SIG-M5 treated with dmso at 0.1 percent for 504 hours (cell line): ENCODE measurements around the gene MARCHF3.
A peak's percentile ranks its signal among the peaks of the same experiment; 100 is the strongest.
"Not testable (repeated sequence)": the region's sequence is repeated elsewhere in the genome, so short reads cannot be mapped to it uniquely, and the experiment has no call there.

Source experiments
- DNase-seq: peaks from one replicate; lab custom pipeline; 2025; ENCODE audit not compliant: unreplicated experiment; lab: John Stamatoyannopoulos, UW

MARCHF3 gene

GRCh38 chr5:127030259-127031146 lies at the start of gene MARCHF3:
Gene MARCHF3 (minus strand): TSS chr5:127030558. CDS start chr5:126918171, 112,387 bp downstream.
- DNase-seq = peak; percentile 94

GRCh38 chr5:127079994-127080491 lies 49.7 kb upstream of the MARCHF3 start:
- peak; percentile 83 for DNase-seq

GRCh38 chr5:127077366-127077765 lies 47.0 kb upstream of the MARCHF3 start:
- no peak for DNase-seq

- no peak for DNase-seq
Observed at GRCh38 chr5:127076315-127077129, 46.2 kb upstream of the MARCHF3 start.

- DNase-seq = no peak
Observed at GRCh38 chr5:127074466-127074865, 44.1 kb upstream of the MARCHF3 start.

GRCh38 chr5:127072861-127073846 lies 42.8 kb upstream of the MARCHF3 start, which contains the start of gene C5orf63:
Gene C5orf63 (minus strand): TSS chr5:127073502. CDS start chr5:127058995, 14,507 bp downstream.
- DNase-seq = peak; percentile 53

- DNase-seq = no peak
Observed at GRCh38 chr5:127070243-127070642, 39.9 kb upstream of the MARCHF3 start.

GRCh38 chr5:127068493-127069214 lies 38.3 kb upstream of the MARCHF3 start:
- DNase-seq = no peak

- no peak for DNase-seq
Observed at GRCh38 chr5:127066721-127067120, 36.4 kb upstream of the MARCHF3 start.

- no peak for DNase-seq
Observed at GRCh38 chr5:127064253-127064840, 34.0 kb upstream of the MARCHF3 start.

- no peak for DNase-seq
Observed at GRCh38 chr5:127063257-127063913, 33.0 kb upstream of the MARCHF3 start.

- DNase-seq = no peak
Observed at GRCh38 chr5:127061956-127062355, 31.6 kb upstream of the MARCHF3 start.

- no peak for DNase-seq
Observed at GRCh38 chr5:127061537-127061936, 31.2 kb upstream of the MARCHF3 start.

- DNase-seq = no peak
Observed at GRCh38 chr5:127060470-127060985, 30.2 kb upstream of the MARCHF3 start.

- no peak for DNase-seq
Observed at GRCh38 chr5:127056896-127057295, 26.5 kb upstream of the MARCHF3 start.

- no peak for DNase-seq
Observed at GRCh38 chr5:127055880-127056653, 25.7 kb upstream of the MARCHF3 start.

- not testable (repeated sequence) for DNase-seq
Observed at GRCh38 chr5:127053551-127053950, 23.2 kb upstream of the MARCHF3 start.

GRCh38 chr5:127053049-127053448 lies 22.7 kb upstream of the MARCHF3 start:
- DNase-seq = no peak
